GM10266 (cell line): ENCODE results near the gene TMEM31.

Experiments used
- DNase-seq: peaks from one replicate; pipeline ENCODE4 v3.0.0; 2012; ENCODE audit errors: extremely low spot score
- CTCF ChIP-seq: IDR thresholded peaks from 2 replicates; pipeline ENCODE4 v1.5.1; 2012; ENCODE audit warnings: mild to moderate bottlenecking, low read depth; ENCODE audit not compliant: control insufficient read depth, insufficient read depth; ENCODE audit errors: missing control alignments

The TMEM31 gene

GRCh38 chrX:103691059-103691458, 19.6 kb upstream of the TMEM31 start:
- DNase-seq = no peak
- no peak for TF ChIP-seq CTCF

- no peak for TF ChIP-seq CTCF
- no peak for DNase-seq
Observed at GRCh38 chrX:103697687-103698086, 13.0 kb upstream of the TMEM31 start.

GRCh38 chrX:103699243-103699642, 11.5 kb upstream of the TMEM31 start:
- no peak for TF ChIP-seq CTCF
- DNase-seq = no peak

GRCh38 chrX:103704863-103705262, 5.8 kb upstream of the TMEM31 start:
- TF ChIP-seq CTCF = no peak

GRCh38 chrX:103716962-103717361, 6.3 kb downstream of the TMEM31 start:
- no peak for TF ChIP-seq CTCF
- DNase-seq = no peak

More at GRCh38 chrX:103704863-103705262, 5.8 kb upstream of the TMEM31 start:
- DNase-seq = no peak

- TF ChIP-seq CTCF = no peak
- DNase-seq = no peak
Observed at GRCh38 chrX:103718120-103718519, 7.4 kb downstream of the TMEM31 start.

GRCh38 chrX:103722505-103722904, 11.8 kb downstream of the TMEM31 start:
- no peak for TF ChIP-seq CTCF

More at GRCh38 chrX:103722505-103722904, 11.8 kb downstream of the TMEM31 start:
- no peak for DNase-seq
